Right kidney (tissue), 1 donor: ENCODE measurements around the gene COA1.
"Not testable (repeated sequence)": the region's sequence is repeated elsewhere in the genome, so short reads cannot be mapped to it uniquely, and the experiment has no call there.

ENCODE experiments used
- DNase-seq: peaks from one replicate; pipeline ENCODE4 v3.0.0-alpha.2; 2016

The COA1 gene

DNA sequence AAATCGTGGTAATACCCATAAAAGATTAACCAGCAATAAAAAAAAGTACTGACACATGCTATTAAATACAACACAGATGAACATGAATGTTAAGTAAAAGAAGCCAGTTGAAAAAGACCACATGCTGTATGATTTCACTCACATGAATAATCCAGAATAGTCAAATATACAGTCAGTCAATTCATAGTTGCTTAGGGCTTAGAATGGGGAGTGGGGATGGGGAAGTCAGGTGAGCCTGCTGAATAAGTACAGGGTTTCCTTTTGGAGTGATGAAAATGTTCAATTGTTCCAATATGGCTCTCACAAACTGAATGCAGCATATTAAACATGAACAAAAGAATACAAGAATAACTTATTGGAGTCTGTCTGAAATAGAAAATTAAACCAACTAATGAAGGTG is 1.8 kb downstream of the COA1 start:
- no peak for DNase-seq

DNA sequence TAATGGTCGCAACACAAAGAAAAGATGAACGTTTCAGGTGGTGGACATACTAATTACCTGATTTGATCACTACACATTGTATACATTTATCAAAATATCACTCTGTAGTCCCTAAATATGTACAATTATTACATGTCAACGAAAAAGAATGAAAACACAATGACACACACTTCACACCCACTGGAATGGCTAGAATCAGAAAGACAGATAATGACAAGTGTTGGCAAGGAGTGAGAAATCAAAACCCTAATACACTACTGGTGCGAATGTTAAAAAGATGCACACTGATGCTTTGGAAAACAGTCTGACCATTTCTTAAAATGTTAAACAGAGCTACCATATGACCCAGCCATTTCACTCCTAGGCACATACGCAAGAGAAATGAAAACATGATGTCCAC is 2.3 kb downstream of the COA1 start:
- no peak for DNase-seq

DNA sequence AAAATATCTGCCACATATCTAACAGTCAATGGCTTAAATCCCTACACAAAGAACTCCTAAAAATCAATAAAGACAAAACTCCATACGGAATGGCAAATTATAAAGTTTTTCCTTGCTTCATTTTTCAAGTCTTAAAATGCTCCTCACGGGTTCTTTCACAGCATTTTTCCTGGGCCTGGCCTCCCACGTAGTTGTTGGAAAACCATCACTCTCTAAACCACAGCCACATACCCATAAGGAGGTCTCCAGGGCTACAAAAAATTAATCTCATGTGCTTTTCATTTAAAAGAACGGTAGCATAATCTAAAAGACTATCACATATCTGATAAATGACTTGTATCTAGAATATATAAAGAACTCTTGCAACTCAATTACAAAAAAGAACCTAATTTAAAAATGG is 2.9 kb downstream of the COA1 start:
- DNase-seq, result no peak

DNA sequence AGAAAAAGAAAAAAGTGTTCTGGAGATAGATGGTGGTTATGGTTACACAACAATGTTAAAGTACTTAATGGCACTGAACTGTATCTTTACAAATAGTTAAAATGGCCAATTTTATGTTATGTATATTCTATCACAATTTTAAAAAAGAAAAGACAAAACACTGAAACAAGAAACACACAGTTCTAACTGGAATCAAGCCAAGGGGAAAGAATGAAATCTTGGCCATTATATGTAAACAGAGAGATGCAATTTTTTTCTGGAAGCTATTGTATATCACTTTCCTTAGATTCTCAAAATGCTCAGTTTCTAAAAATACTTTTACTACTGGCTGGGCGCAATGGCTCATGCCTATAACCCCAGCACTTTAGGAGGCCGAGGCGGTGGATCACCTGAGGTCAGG is 4.1 kb downstream of the COA1 start:
- DNase-seq, result no peak

DNA sequence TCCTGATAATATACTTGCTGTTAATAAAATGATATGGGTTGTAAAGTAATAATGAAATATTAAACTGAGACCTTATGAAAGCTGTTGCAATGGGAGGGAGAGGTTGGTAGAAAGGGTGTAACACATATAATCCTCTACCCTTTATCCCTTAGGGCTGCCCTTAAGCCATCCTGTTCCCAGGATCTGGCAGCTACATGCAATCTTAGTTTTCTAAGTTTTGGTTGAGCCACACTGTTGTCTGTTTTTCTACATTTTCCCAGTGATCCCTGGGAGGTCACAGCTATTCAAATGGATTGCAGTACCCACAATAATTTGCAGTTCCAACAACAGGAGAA is 6.3 kb downstream of the COA1 start:
- DNase-seq, result no peak

DNA sequence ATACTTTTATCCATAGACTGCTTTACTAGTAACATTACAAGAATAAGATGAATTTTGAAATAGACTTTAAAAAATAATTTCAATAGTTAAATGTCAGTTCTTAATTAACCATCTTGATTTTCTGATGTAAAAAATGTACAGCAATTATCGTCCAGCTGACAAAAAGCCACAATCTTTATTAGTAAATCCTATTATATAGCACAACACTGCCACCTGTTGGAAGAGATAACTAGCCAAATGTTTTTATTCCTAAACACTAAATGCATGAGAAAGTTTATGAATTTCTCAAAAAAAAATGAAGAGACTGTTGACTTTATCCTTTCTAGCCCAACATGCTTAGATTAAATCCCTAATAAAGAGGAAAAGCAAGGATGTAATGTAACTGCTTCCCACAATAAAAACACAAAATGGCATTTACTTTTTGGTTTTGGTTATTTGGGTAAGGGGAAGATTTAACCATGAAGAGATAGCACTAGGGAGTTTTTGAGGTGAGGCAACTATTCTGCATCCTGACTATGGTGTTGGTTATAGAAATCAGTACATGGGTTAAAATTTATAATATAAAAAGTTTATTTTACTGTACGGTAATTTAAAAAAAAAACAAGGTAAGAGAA is 8.0 kb downstream of the COA1 start:
- DNase-seq, result no peak

DNA sequence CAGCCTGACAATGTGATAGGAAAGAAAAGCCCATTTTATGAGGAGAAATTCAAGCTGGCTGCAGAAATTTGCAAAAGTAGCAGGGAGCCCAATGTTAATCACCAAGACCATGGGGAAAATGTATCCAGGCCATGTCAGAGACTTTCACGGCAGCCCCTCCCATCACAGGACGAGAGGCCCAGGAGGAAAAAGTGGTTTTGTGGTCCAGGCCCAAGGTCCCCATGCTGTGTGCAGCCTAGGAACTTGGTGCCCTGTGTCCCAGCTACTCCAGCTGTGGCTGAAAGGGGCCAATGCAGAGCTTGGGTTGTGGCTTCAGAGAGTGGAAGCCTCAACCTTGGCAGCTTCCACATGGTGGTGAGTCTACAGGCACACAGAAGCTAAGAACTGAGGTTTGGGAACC is 12.7 kb downstream of the COA1 start:
- DNase-seq, result no peak

DNA sequence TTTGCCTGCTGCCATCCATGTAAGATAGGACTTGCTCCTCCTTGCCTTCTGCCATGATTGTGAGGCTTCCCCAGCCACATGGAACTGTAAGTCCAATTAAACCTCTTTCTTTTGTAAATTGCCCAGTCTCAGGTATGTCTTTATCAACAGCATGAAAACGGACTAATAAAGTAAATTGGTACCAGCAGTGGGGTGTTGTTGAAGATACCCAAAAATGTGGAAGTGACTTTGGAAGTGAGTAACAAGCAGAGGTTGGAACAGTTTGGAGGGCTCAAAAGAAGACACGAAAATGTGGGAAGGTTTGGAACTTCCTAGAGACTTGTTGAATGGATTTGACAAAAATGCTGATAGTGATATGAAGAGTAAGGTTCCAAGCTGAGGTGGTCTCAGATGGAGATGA is 13.4 kb downstream of the COA1 start:
- not testable (repeated sequence) for DNase-seq

DNA sequence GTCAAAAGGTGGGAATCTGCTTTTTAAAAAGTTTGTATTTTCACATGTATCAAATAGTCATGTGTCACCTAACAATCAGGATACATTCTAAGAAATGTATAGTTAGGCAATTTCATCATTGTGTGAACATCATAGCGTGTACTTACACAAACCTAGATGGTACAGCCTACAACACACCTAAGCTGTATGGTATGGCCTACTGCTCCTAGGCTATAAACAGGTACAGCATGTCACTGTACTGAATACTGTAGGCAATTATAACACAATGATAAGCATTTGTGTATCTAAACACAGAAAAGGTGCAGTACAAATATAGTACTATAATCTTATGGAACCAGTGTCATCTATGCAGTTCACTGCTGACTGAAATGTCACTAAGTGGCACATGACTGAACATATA is 17.8 kb downstream of the COA1 start:
- no peak for DNase-seq

DNA sequence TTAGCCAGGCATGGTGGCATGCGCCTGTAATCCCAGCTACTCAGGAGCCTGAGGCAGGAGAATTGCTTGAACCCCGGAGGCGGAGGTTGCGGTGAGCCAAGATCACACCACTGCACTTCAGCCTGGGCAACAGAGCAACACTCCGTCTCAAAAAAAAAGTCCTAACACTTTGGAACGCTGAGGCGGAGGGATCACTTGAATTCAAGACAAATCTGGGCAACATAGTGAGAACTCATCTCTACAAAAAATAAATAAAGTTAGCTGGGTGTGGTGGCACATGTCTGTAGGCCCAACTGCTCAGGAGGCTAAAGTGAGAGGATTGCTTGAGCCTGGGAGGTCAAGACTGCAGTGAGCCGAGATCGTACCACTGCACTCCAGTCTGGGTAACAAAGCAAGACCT is 21.3 kb downstream of the COA1 start:
- DNase-seq, result not testable (repeated sequence)

DNA sequence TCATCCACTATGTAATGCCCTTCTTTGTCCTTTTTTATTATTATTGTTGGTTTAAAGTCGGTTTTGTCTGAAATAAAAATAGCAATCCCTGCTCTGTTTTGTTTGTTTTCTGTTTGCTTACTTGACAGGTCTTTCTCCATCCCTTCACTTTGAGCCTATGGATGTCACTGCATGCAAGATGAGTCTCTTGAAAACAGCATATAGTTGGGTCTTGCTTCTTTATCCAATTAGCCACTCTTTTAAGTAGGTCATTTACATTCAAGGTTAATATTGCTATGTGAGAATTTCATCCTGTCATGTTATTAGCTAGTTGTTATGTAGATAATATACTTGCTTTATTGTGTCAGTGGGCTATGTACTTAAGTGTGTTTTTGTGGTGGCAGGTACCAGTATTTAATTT is 25.8 kb downstream of the COA1 start:
- DNase-seq, result no peak

DNA sequence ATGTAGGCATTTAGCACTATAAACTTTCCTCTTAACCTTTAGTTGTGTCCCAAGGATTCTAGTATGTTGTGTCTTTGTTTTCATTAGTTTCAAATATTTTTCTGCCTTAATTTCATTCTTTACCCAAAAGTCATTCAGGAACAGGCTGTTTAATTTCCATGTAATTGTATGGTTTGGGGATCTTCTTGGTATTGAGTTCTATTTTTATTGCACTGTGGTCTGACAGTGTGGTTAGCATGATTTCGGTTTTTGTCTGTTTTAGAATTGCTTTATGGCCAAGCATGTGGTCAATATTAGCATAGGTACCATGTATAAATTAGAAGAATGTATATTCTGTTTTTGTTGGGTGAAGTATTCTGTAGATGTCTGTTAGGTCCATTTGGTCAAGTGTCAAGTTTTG is 26.3 kb downstream of the COA1 start:
- DNase-seq, result no peak

DNA sequence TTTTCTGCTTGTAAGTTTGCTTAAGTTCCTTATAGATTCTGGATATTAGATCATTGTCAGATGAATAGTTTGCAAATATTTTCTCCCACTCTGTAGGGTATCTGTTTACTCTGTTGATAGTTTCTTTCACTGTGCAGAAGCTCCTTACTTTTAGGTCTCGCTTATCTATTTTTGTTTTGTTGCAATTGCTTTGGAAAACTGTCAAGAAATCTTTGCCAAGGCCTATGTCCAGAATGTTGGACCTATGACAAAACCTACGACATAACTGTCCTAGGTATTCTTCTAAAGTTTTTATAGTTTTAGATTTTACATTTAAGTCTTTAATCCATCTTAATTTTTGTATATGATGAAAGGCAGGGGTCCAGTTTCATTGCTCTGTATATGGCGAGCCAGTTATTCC is 27.4 kb downstream of the COA1 start:
- DNase-seq, result no peak

DNA sequence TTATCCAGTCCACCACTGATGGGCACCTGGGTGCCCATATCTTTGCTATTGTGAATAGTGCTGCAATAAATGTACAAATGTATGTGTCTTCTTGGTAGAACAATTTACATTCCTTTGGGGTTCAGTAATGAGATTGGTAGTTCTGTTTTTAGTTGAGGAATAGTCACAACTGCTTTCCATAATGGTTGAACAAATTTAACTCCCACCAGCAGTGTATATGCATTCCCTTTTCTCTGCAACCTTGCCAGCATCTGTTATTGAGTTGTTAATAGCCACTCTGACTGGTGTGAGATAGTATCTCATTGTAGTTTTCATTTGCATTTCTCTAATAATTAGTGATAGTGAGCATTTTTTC is 27.8 kb downstream of the COA1 start:
- no peak for DNase-seq

DNA sequence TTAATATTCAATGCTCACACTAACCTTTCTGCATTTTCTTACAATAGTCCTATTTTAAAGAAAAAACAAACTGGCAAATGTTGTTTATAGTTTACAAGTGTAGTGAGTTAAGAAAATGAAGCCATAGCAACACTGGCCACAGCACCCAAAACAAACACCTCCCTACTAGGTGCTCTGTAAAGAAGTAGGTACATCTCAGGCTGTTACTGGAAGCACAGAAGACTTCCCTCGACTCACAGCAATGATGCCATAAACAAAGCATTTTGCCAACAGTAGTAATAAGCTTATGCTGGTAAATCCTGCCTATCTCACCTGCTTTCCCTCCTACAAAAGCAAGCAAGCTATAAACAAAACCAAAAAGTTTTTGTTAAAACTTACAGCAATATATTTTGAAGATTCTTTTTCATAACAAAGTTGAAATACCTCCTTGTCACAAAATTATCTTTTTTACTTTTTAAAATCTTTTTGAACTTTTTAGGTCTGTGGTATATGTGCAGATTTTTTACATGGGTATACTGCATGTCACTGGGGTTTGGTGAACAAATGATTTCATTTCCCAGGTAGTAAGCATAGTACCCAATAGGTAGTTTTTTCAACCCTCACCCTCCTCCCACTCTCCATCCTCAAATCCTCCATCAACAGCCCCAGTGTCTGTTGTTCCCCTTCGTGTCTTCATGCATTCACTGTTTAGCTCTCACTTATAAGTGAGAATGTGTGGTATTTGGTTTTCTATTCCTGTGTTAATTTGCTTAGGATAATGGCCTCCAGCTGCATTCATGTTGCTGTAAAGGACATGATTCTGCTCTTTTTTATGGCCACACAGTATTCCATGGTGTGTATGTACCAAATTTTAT is 28.4 kb downstream of the COA1 start:
- no peak for DNase-seq

DNA sequence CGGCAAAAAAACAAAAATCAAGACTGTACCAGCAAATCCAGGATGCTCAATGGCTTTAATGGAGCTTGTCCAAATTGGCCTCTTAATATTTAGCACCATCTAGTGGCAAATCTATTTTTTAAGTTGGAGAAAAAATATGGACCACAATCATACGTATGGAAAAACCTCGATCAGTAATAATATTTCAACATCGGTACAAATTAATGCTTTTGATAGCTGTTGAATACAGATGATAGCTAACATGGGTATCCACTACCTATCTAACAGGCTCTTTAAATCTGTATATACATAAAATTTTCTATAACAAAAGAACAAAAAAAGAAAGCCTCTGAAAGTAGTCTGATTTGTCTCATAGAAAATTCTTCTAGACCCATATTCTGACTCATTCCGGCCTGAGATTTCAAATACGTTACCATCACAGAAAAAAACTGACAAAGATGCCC is 29.2 kb downstream of the COA1 start:
- no peak for DNase-seq

DNA sequence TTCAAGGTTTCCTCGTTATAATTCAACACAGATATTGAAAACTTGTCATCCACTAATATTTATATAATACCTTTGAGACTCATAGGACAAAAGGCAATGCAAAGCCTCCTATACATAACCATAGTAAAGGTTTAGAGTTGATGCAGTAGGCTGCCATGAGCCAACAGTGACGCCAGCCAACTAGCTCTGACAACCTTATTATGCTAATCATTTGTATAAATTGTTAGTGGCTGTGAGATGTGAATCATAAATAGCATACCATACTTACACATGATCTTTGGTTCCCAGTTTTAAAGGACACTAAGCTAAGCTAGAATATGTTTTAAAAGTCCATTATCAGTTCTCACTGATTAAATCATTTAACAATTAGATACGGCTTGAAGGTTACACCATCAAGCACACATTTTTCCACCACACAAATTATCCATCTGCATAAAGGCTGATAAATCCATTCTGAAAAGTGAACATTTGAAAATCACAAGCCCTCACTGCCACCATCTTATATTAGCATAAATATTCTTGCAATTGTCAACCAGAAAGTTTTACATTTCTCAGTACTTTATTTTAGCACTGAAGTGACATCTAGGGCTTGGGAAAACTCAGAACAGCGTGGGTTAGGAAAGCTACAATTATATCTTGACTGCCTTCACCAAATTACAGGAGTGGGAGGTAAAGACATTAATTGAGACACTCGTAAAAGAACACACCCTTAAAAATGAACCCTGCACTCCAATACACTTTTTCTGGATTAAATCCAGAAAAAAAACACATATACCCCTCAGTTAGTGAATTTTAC is 30.7 kb downstream of the COA1 start:
- DNase-seq, result no peak

DNA sequence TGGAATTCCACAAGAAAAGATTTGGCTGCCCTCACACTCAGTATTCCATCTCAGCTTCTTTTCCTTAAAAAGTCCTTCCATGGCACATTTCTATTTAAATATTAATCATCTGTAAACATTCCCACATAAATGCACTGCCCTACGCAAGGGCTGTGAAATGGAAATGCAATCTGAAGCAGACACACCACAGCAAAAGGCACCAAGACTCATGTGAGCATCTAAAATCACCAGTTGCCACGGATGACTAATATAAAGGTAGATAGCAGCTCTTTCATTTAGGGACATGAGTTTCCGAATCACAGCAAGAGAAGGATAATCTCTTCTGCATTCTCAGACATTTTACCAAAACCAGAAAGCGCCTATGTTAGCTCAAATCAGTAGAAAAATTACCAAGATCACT is 31.6 kb downstream of the COA1 start:
- no peak for DNase-seq

DNA sequence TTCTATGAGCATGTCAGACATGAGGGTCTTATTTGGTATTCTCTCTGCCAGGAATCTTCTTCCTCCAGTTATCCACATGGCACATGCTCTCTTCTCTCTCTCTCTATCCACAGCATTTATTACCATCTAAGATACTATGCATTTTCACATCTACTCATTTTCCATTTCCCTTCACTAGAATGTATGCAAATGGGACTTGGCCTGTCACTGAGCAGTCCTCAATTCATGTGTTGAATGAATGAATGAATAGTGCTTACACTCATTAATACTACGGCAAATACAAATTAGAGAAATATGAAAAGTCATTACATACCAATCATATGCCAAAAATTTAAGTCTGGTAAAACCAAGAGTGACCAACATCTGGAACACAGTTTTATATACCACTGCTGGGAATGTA is 34.0 kb downstream of the COA1 start:
- no peak for DNase-seq

DNA sequence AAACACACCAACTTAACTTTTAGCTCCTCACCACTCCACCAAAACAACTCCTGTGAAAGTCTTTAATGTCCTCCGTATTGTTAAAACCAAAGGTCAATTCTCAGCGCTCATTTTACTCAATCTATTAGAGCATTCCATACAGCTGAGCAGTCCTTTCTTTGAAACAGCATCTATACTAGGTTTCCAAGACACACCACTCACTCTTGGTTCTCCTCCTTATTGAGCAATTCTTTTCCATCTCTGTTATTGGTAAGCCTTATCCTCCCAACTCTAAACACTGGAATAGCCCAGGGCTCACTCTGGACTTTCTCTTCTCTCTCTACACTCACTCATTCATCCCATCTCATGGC is 34.9 kb downstream of the COA1 start:
- DNase-seq, result no peak

DNA sequence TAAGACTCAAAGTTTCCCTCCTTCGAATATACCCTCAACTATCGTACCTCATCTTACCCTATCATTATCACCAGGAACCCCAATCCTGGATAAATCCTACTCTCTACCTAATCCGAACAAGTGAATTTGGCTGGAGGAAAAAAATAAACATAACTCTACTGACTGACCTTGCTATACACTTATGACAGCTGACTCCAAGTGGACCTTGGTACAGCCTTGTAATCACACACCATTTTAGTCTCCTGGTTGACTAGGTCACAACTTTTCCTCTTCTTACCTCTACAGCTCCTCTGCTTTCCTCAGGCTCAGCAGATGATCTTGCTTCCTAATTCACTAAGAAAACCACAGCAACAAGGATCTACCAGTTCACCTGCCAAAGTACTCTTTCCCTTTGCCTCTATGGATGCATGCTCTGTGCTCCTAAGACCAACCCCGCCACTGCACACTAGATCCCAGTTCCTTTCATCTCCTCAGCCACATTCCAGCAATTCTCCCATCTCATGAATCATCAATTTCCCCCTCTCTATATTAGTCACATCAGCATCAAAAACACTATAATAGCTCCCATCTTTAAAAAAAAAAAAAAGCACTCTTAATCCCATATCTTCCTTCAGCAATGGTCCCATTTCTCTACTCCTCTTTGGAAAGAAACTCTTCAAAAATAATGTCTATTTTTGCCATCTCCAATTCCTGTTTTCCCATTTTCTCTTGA is 35.5 kb downstream of the COA1 start:
- DNase-seq, result no peak

DNA sequence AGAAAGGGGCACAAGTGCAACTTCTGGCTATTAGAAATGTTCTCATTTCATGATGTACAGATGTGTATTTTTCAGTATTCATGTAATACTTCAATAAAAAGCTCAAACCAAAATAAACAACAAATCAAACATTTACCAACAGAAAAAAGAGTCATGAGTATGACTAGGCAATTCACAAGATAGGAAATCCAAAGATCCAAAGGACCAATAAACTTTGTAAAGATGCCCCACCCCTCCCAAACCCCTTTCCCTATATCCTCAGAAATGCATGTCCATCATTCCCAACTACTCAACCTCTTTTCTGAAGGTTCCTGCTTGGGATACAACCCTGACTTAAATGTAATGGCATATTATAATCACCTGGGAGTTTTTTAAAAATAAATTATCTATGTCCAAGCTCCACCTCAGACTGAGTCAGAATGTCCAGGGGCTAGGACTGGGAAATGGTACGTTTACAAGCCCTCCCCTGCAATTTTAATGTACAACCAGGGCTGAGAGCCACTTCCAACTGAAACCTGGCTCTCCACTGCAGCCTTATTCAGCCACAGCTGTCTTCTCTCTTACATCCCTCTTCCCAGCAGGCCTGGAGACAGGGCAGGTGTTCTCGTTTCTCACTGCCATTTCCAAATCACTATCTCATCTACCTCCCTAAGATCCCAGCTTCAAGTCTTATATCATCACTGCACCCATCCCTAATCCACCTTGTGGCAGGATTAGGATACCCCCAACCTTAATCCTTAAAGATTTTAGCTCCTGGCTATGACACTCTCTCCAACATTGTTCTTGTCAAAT is 36.5 kb downstream of the COA1 start:
- no peak for DNase-seq
